Loucy (cell line): ENCODE results near the gene CTNND2.
"Not testable (repeated sequence)": the region's sequence is repeated elsewhere in the genome, so short reads cannot be mapped to it uniquely, and the experiment has no call there.

ENCODE experiments used
- EZH2phosphoT487 ChIP-seq: fragments of 200-600 bp; IDR thresholded peaks from 2 replicates; pipeline ENCODE4 v1.6.1; 2018; ENCODE audit warnings: antibody characterized with exemption, mild to moderate bottlenecking, moderate library complexity, borderline replicate concordance
- TF ChIP-seq, protein P1 (sequence below): fragments of 200-600 bp; sonication (generic); conservative IDR thresholded peaks from 2 replicates; pipeline ENCODE4 v1.5.1; 2014; ENCODE audit warnings: mild to moderate bottlenecking, antibody characterized with exemption, low read length

DNA sequence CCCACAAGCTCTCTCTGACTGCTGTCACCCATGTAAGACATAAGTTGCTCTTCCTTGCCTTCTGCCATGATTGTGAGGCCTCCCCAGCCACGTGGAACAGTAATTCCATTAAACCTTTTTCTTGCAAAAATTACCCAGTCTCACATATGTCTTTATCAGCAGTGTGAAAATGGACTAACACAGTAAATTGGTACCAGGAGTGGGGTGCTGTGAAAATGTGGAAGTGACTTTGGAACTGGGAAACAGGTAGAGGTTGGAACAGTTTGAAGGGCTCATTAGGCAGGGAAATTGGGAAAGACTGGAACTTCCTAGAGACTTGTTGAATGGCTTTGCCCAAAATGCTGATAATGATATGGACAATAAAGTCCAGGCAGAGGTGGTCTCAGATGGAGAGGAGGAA, 75.7 kb downstream of the CTNND2 start:
- TF ChIP-seq, protein P1, sequence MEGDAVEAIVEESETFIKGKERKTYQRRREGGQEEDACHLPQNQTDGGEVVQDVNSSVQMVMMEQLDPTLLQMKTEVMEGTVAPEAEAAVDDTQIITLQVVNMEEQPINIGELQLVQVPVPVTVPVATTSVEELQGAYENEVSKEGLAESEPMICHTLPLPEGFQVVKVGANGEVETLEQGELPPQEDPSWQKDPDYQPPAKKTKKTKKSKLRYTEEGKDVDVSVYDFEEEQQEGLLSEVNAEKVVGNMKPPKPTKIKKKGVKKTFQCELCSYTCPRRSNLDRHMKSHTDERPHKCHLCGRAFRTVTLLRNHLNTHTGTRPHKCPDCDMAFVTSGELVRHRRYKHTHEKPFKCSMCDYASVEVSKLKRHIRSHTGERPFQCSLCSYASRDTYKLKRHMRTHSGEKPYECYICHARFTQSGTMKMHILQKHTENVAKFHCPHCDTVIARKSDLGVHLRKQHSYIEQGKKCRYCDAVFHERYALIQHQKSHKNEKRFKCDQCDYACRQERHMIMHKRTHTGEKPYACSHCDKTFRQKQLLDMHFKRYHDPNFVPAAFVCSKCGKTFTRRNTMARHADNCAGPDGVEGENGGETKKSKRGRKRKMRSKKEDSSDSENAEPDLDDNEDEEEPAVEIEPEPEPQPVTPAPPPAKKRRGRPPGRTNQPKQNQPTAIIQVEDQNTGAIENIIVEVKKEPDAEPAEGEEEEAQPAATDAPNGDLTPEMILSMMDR, result not testable (repeated sequence)
- not testable (repeated sequence) for TF ChIP-seq EZH2phosphoT487
